Hematopoietic multipotent progenitor cell (in vitro differentiated cells): ENCODE data around the gene PDLIM7. TPM values are rescaled to one million over a fixed set of nuclear protein-coding genes. Genes with fewer than 3 reads are reported as not detected.

Experiments
- DNase-seq, 3 donors: peaks; one replicate each; pipeline ENCODE4 v3.0.0-alpha.2; 2011 to 2015; ENCODE audit warnings: low read depth in 2 of 3, low spot score in 2 of 3
- total RNA-seq: library from RNA; depleted of rRNA; stranded (reverse); fragments of >200 nt; gene quantifications from one replicate; pipeline ENCODE4 v1.2.3, GENCODE V29; 2012

Gene PDLIM7
- total RNA-seq, 1 donor = 21.3 TPM

DNA sequence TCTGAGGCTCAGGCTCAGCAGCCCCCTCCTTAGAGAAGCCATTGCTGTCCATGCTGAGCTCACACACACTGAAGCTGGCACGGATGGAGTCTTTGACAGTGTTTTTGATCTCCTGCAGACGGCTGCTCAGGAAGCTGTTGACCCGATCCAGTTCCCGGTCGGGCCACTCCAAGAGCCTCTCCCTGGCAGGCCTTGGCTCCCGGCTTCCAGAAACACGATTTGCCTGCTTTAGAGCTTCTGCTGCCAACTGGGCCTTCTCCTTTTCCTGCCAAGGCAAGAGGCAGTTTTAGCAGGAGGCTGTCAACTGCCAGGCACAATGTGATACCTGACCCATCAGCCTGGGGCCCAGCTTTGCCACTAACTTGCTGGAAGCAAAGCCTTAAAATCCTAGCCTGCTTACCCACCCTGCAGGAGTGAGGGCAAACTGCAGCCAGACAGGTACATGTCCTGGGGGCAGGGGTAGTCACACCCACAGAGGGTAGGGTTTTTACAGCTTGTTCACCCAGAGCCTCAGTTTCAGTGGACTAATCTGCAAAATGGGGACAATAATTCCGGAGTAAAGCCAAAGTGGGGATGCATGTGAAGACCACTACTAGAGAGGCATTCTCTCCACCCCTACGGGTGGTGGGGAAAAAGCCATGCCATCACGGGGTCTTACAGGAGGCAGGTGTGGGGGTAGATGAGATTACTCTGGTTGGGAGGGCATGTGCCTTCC lies 27.7 kb upstream of the PDLIM7 start:
- no peak for DNase-seq

GRCh38 chr5:177524539-177524900 lies 27.1 kb upstream of the PDLIM7 start:
- DNase-seq = no peak

DNA sequence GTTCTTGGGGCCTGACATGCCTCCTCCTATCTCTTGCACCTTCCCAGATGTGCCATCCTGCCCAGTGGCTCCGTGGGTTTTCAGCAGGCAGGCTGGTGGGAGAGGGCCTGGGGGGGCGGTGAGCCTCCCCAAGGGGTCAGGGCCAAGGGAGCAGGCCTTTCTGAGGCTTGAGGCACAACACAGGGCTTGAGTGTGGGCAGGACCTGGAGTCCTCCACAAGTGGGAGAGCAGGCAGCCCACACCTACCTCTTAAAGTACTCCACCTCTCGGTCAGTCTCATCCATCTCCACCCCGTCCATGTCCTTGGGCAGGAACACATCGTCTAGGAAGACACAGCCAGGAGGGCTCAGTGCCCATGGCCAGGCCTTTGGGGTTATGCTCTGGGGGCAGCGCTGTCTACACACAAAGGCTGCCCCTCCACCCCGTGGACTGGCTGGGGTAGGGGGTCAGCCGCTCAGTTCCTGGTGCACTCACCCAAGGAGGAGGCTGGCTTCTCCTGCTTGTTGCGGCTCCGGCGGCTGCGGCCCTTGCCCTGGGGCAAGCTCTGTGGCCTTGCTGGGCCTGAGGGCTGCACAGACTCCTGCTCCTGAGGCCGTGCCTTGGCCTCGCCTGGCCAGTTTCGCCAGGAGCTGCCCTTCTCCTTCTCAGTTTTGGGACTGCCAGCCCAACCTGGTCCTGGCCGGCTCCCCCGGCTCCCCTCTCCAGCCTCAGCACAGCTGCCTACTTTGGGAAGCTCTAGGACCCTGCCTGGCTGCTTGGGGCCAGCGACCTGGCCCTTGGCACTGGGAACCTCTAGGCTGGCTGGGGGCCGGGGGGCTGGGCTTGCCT lies 26.5 kb upstream of the PDLIM7 start:
- DNase-seq = no peak

DNA sequence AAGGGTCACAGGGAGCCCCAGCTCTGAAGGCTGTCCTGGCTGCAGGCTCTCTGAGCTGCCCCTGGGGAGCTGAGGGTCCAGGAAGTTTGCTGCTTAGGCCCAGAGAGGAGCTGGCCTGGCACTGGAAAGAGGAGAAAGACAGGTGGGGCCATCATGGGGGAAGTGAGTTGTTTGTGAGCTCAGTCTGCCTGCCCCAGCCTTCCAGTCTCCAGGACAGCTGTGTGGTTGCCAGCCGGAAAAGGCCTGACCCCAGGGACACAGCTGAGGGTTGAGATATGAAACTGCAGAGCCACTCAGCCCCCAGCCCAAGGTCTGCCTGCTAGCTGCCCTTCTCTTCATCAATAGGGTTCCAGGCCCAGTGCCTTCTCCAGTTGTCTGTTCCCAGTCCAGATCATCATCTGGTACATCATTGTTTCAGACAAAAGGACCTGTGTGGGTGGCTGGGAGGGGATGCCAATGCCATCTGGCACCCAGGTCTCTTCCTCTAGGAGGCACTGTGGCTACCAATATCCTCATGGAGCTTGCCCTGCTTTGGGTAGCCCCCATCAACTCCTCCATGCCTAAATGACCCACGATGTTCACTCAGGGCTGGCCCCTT lies 23.6 kb upstream of the PDLIM7 start:
- DNase-seq = peak in 1 of 3 donors; percentile 33

DNA sequence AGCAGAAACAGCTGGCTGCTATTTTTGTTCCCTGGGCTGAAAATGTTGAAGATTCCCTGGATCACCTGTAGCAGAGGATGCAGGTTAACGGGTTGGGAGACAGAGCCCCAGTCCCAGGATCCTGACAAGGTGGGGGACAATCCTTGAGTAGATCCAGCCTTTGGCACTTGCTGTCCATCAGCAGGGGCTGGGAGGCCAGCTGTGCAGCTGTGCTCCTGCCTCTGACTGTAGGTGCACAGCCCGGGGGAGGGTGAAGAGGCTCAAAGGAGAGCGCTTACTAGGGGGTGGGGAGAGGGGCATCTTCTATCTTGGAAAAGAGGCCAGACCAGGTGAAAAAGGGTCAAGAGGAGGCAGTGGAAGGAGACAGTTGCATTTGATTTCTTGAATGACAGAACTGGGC lies 22.9 kb upstream of the PDLIM7 start:
- no peak for DNase-seq

GRCh38 chr5:177519463-177520235 lies 22.2 kb upstream of the PDLIM7 start:
- DNase-seq = no peak

DNA sequence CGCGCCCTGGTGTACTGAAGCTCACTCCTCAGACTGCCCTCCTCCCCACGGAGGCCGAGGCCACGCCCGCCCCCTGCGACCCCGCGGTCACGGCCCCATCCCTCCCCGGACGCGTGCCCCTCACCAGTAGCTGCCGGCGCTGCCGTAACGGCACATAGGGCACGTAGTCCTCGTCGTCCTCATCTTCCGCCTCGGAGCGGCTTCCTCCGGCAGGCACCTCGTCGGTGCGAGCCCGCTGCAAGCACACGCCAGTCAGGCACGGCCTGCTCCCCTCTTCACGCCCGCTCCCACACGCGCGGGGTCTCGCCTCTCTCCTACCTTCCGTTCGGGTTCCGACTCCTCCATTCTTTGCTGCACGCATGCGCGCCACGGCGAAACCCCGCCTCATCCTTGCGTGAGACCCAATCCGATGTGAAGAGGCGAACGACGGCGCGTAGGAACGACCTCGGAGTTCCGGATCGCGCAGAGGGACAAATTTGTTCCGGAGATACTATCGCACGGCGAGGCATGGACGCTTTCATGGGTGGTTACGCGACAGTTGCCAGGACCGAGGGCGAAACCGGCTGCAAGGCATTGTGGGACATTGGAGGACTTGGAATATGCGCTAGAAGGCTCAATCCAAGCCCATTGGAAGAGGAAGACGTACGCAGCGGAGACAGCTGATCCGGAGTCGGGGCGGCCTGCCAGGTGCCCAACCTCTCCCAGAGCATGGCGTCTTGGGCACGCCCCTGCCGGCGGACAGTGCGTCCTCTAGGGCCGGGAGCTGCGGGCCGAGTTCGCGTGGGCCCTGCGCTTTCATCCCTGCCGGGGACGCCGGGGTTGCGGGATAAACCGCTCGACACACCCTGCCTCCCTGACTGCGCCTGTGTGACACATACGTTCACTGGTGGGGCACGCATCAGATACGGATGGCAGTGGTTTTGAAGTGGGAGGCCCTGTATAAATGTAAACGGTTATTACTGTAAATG lies 19.5 kb upstream of the PDLIM7 start, which contains the start of gene DDX41:
Gene DDX41 (minus strand): TSS at position 361 of the 968 bp plus-strand sequence. CDS start 16 bp downstream, at position 345.
- peak; percentile 87 to 98 (median 98) for DNase-seq

GRCh38 chr5:177515580-177515979 lies 18.2 kb upstream of the PDLIM7 start:
- no peak for DNase-seq

GRCh38 chr5:177514541-177514940 lies 17.1 kb upstream of the PDLIM7 start:
- DNase-seq = no peak

GRCh38 chr5:177513500-177513899 lies 16.1 kb upstream of the PDLIM7 start:
- DNase-seq = no peak

- DNase-seq = no peak
Measured at GRCh38 chr5:177512736-177513380, 15.5 kb upstream of the PDLIM7 start.

GRCh38 chr5:177511796-177512675 lies 14.6 kb upstream of the PDLIM7 start:
- no peak for DNase-seq

GRCh38 chr5:177511181-177511580 lies 13.8 kb upstream of the PDLIM7 start:
- DNase-seq = no peak

- peak in 1 of 3 donors; percentile 47 for DNase-seq
Measured at GRCh38 chr5:177510567-177511053, 13.2 kb upstream of the PDLIM7 start.

DNA sequence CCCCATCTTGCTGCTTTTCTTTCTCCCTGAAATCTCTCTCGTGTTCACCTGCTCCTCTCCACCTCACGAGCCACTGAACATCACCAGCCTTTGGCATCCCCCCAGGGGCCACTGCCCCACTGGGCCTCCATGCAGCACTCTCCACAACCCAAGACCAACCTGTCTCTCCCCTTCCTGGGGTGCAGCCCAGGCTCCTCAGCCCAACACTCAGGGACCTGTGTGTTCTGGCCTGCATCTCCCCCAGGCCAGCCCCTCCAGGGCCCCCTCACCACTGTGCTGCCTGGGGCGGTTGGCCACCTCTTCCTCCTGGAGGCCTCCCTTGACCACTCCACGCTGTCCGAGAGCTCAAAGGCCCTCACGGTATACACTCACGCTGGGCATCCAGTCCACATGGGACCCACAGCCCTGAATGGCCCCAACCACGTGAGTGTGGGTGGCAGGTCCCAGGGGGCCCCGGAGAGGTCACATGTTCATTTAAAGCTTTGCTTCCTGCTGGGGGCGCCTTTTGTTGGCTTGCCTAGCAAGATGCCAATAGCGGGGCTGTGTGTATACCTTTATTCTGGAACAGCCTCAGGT lies 12.7 kb upstream of the PDLIM7 start:
- DNase-seq = no peak

DNA sequence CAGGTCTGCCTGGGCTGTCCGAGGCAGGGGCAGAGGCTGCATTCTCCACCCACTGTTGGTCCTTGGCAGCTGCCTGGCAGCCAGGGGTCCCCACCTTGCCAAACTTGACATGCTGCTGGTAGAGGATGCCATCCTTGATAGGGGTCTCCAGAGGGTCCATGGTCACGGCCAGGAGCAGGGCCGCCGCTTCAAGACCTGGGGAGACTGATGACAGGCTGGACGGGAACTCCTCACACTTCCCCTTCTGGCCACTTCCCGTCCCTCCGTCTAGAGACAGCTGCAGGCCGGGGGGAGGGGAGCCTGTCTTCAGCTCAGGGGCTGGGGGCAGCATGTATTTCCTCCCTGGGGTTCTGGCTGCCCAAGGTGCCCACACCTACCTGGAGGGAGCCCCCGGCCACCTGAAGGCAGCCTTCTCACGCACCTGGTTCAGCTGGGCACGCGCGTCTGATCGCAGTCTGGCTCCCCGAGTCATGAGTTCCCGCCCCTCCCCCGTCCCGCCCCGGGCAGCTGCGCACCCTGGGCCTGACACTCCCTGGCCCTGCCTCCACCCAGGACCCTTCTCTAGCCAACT lies 12.1 kb upstream of the PDLIM7 start, which contains the start of gene DOK3:
Gene DOK3 (minus strand): TSS at position 446 of the 571 bp plus-strand sequence. CDS start 286 bp downstream, at position 160.
- DNase-seq = no peak

DNA sequence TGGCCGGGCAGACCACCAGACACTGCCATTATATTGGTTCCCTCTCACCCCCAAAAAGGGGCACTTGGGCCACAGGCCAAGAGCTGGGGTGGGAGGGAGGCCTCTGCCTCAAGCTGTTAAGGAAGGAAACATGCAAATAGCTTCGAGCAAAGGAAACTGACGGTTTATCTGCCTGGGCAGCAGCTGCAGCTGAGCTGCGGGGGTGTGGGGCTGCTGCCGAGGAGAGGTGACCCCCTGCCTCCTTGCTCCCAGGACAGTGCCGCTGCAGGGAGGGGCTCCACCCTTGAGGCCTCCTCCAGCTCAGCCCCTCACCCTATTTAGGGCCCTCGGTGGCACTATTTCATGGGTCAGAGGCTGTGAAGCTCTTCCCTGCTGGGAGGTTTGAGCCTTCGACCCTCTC lies 11.4 kb upstream of the PDLIM7 start:
- DNase-seq = peak in 2 of 3 donors; percentile 72 to 85
